Measurements from ENCODE around the gene JMJD6.

DNA sequence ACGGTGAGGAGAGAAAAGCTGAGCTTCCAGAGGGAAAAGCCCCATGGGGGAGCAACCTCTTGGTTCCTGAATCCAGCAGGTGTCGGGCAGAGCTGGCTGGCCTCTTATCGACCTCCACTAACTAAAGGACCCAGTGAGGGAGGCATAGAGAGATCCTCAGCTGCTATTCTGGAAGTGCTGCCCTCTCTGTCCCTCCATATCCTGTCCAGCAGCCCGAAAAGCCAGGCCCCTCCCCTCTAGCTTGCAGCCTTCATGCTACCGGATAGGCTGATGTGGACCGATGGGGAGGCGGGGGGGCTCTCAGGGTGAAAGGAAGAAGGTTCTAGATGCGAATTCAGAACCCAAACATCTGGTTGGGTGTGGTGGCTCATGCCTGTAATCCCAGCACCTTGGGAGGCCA lies 40.6 kb downstream of the JMJD6 start:
- TF ChIP-seq EP300 (IDR thresholded peaks at IDR 0.05; ENCODE audit: borderline replicate concordance) (no peak), TCF12 (IDR thresholded peaks at IDR 0.05; ENCODE audit: low read depth) (no peak), ZBTB7A (IDR thresholded peaks at IDR 0.05; ENCODE audit: low read depth) (no peak), TAF1 (IDR thresholded peaks at IDR 0.05; ENCODE audit: low read depth) (no peak), EGR1 (IDR thresholded peaks at IDR 0.05) (no peak), TEAD4 (IDR thresholded peaks at IDR 0.05) (no peak), CEBPB (IDR thresholded peaks at IDR 0.05) (no peak), CREB1 (IDR thresholded peaks at IDR 0.05; ENCODE audit: low read depth) (no peak), YY1 (IDR thresholded peaks at IDR 0.05; ENCODE audit: low read depth) (no peak), FOXM1 (IDR thresholded peaks at IDR 0.05; ENCODE audit: borderline replicate concordance, low read depth) (no peak), RAD21 (IDR thresholded peaks at IDR 0.05; ENCODE audit: low read depth) (no peak)
- TF ChIP-seq, protein P1, sequence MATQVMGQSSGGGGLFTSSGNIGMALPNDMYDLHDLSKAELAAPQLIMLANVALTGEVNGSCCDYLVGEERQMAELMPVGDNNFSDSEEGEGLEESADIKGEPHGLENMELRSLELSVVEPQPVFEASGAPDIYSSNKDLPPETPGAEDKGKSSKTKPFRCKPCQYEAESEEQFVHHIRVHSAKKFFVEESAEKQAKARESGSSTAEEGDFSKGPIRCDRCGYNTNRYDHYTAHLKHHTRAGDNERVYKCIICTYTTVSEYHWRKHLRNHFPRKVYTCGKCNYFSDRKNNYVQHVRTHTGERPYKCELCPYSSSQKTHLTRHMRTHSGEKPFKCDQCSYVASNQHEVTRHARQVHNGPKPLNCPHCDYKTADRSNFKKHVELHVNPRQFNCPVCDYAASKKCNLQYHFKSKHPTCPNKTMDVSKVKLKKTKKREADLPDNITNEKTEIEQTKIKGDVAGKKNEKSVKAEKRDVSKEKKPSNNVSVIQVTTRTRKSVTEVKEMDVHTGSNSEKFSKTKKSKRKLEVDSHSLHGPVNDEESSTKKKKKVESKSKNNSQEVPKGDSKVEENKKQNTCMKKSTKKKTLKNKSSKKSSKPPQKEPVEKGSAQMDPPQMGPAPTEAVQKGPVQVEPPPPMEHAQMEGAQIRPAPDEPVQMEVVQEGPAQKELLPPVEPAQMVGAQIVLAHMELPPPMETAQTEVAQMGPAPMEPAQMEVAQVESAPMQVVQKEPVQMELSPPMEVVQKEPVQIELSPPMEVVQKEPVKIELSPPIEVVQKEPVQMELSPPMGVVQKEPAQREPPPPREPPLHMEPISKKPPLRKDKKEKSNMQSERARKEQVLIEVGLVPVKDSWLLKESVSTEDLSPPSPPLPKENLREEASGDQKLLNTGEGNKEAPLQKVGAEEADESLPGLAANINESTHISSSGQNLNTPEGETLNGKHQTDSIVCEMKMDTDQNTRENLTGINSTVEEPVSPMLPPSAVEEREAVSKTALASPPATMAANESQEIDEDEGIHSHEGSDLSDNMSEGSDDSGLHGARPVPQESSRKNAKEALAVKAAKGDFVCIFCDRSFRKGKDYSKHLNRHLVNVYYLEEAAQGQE (IDR thresholded peaks at IDR 0.05; ENCODE audit: low read depth), result no peak
- TF ChIP-seq, protein P2, sequence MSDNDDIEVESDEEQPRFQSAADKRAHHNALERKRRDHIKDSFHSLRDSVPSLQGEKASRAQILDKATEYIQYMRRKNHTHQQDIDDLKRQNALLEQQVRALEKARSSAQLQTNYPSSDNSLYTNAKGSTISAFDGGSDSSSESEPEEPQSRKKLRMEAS (IDR thresholded peaks at IDR 0.05), result no peak
- TF ChIP-seq, protein P3, sequence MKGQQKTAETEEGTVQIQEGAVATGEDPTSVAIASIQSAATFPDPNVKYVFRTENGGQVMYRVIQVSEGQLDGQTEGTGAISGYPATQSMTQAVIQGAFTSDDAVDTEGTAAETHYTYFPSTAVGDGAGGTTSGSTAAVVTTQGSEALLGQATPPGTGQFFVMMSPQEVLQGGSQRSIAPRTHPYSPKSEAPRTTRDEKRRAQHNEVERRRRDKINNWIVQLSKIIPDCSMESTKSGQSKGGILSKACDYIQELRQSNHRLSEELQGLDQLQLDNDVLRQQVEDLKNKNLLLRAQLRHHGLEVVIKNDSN (IDR thresholded peaks at IDR 0.05), result no peak

Data from Ishikawa (cell line).